Liver (tissue), 9 donors: ENCODE measurements around the gene PCDH1. TPM values are rescaled to one million over a fixed set of nuclear protein-coding genes. Genes with fewer than 3 reads are reported as not detected.

ENCODE experiments used
- DNase-seq: peaks from one replicate; pipeline ENCODE4 v3.0.0-alpha.2; 2017; ENCODE audit warnings: low spot score
- H3K27ac ChIP-seq, 2 donors: one replicate each; pipeline ENCODE4 v1.7.0; 2013; ENCODE audit warnings: inconsistent platforms in 2 of 2, low read length in 2 of 2, control low read depth in 1 of 2, low read depth in 1 of 2, mild to moderate bottlenecking in 1 of 2
- H3K27me3 ChIP-seq, 4 donors: one replicate each; pipeline versions ENCODE4 v1.6.1 to v1.7.0; 2013; ENCODE audit warnings: low read length in 3 of 4, inconsistent platforms in 1 of 4, mild to moderate bottlenecking in 1 of 4, moderate library complexity in 1 of 4; ENCODE audit not compliant: control insufficient read depth in 4 of 4, insufficient read depth in 4 of 4
- H3K36me3 ChIP-seq, 4 donors: one replicate each; pipeline versions ENCODE4 v1.6.1 to v1.7.0; 2013; ENCODE audit warnings: low read length in 3 of 4, mild to moderate bottlenecking in 3 of 4, low read depth in 1 of 4, moderate library complexity in 1 of 4; ENCODE audit not compliant: control insufficient read depth in 4 of 4, insufficient read depth in 3 of 4
- H3K4me1 ChIP-seq, 4 donors: one replicate each; pipeline versions ENCODE4 v1.6.1 to v1.7.0; 2013; ENCODE audit warnings: low read length in 3 of 4, mild to moderate bottlenecking in 3 of 4, moderate library complexity in 1 of 4; ENCODE audit not compliant: control insufficient read depth in 4 of 4, insufficient read depth in 4 of 4
- H3K4me3 ChIP-seq, 3 donors: one replicate each; pipeline versions ENCODE4 v1.6.1 to v1.7.0; 2013; ENCODE audit warnings: low read length in 3 of 3, control low read depth in 1 of 3, low read depth in 1 of 3, mild to moderate bottlenecking in 1 of 3
- H3K9ac ChIP-seq, 2 donors: one replicate each; pipeline ENCODE4 v1.7.0; 2013; ENCODE audit warnings: low read length in 2 of 2, mild to moderate bottlenecking in 2 of 2, moderate library complexity in 2 of 2, control low read depth in 1 of 2, low read depth in 1 of 2
- H3K9me3 ChIP-seq, 4 donors: one replicate each; pipeline versions ENCODE4 v1.6.1 to v1.7.0; 2013; ENCODE audit warnings: low read length in 3 of 4; ENCODE audit not compliant: control insufficient read depth in 4 of 4
- ATF3 ChIP-seq: IDR thresholded peaks from 2 replicates; pipeline ENCODE4 v1.6.1; 2016; ENCODE audit warnings: antibody characterized with exemption
- CTCF ChIP-seq: fragments of 150-350 bp; IDR thresholded peaks from 2 replicates; pipeline ENCODE4 v1.5.1; 2017; ENCODE audit warnings: improper control_type of control experiment, low read depth, low read length; ENCODE audit not compliant: missing input control
- EGR1 ChIP-seq, 2 donors: IDR thresholded peaks; 2 replicates each; pipeline ENCODE4 v1.6.1; 2016 to 2018; ENCODE audit warnings: antibody characterized with exemption in 2 of 2, low read depth in 2 of 2
- FOXA1 ChIP-seq: IDR thresholded peaks from 2 replicates; pipeline ENCODE4 v1.6.1; 2016; ENCODE audit warnings: antibody characterized with exemption
- FOXA2 ChIP-seq: IDR thresholded peaks from 2 replicates; pipeline ENCODE4 v1.6.1; 2016; ENCODE audit warnings: antibody characterized with exemption
- GABPA ChIP-seq, 2 donors: IDR thresholded peaks in 1 of 2; conservative IDR thresholded peaks in 1 of 2; 2 replicates each; pipeline ENCODE4 v1.6.1; 2016; ENCODE audit warnings: antibody characterized with exemption in 2 of 2, mild to moderate bottlenecking in 1 of 2, moderate library complexity in 1 of 2
- HNF4A ChIP-seq, 2 donors: conservative IDR thresholded peaks; 2 replicates each; pipeline ENCODE4 v1.6.1; 2016; ENCODE audit warnings: antibody characterized with exemption in 2 of 2, mild to moderate bottlenecking in 2 of 2
- HNF4G ChIP-seq: IDR thresholded peaks from 2 replicates; pipeline ENCODE4 v1.6.1; 2016; ENCODE audit warnings: antibody characterized with exemption
- JUND ChIP-seq, 2 donors: IDR thresholded peaks; 2 replicates each; pipeline ENCODE4 v1.6.1; 2016; ENCODE audit warnings: antibody characterized with exemption in 2 of 2
- NR2F2 ChIP-seq: IDR thresholded peaks from 2 replicates; pipeline ENCODE4 v1.6.1; 2016; ENCODE audit warnings: antibody characterized with exemption
- RAD21 ChIP-seq, 2 donors: IDR thresholded peaks; 2 replicates each; pipeline ENCODE4 v1.6.1; 2016; ENCODE audit warnings: antibody characterized with exemption in 2 of 2, mild to moderate bottlenecking in 2 of 2
- REST ChIP-seq: IDR thresholded peaks from 2 replicates; pipeline ENCODE4 v1.6.1; 2016; ENCODE audit warnings: antibody characterized with exemption, mild to moderate bottlenecking
- RXRA ChIP-seq, 2 donors: IDR thresholded peaks; 2 replicates each; pipeline ENCODE4 v1.6.1; 2017 to 2018; ENCODE audit warnings: antibody characterized with exemption in 2 of 2, mild to moderate bottlenecking in 1 of 2
- SP1 ChIP-seq: IDR thresholded peaks from 2 replicates; pipeline ENCODE4 v1.6.1; 2018; ENCODE audit warnings: antibody characterized with exemption, mild to moderate bottlenecking
- TAF1 ChIP-seq: conservative IDR thresholded peaks from 2 replicates; pipeline ENCODE4 v1.6.1; 2016; ENCODE audit warnings: antibody characterized with exemption, mild to moderate bottlenecking
- YY1 ChIP-seq: IDR thresholded peaks from 2 replicates; pipeline ENCODE4 v1.6.1; 2016; ENCODE audit warnings: antibody characterized with exemption, mild to moderate bottlenecking
- WGBS: extraction: QIAGEN DNeasy Blood & Tissue Kit; methylation state at CpG from one replicate; pipeline ENCODE4 v1.1.7; 2013; 5-methylcytosine and 5-hydroxymethylcytosine counted together
- polyA plus RNA-seq, 2 donors: library from polyadenylated mRNA; stranded (reverse) in 1 of 2; unstranded in 1 of 2; fragments of 200-250 nt in 1 of 2; fragments of >200 nt in 1 of 2; fragmentation: Nextera tagmentation in 1 of 2; extraction: Ambion mirVana in 1 of 2; gene quantifications; one replicate each; pipeline versions ENCODE4 v1.2.1 to v1.2.3, GENCODE V29; 2013 to 2015
- total RNA-seq, 2 donors: library from RNA; depleted of rRNA; stranded (reverse); fragments of >200 nt; gene quantifications; one replicate each; pipeline ENCODE4 v1.2.3, GENCODE V29; 2014
- TF ChIP-seq, protein P1 (sequence below): IDR thresholded peaks from 2 replicates; pipeline ENCODE4 v1.6.1; 2016; ENCODE audit warnings: antibody characterized with exemption
- donor health status: healthy.
- donor health status: healthy.
- donor health status: healthy.
- donor health status: healthy.
- donor health status: healthy.

PCDH1 gene
- total and polyA plus RNA-seq, 4 donors: 9.3 to 52.8 (median 15.0) TPM

DNA sequence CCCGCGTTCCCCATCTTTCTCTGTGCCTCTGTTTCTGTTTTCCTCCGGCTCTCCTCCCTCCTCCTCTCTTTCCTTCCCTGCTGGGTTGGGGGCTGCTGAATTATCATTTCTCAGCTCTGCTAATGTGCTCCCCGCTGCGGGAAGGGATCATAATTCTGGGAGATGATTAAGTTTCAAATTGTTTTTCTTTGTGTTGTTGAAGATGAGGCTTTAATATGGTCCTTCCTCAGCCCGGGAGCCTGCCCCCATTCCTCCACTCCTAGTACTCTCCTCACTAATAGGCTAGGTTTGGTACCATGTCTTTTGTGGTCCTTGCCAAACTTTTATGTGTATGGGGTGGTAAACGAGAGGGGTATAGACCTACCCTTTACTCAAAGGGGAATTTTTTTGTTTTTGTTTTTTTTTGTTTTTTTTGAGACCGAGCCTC lies 5.7 kb upstream of the PCDH1 start:
- Histone ChIP-seq H3K4me1 (peaks cover 4 to 6% (median 5%) of the 10 kb centered on the region in 4 donors), H3K9me3 (no peaks in the 10 kb centered on the region), H3K27ac (no peak overlapping the region), H3K4me3 (no peak overlapping the region), H3K27me3 (peaks cover 0 to 16% (median 10%) of the 10 kb centered on the region in 4 donors), H3K36me3 (no peaks in the 10 kb centered on the region), H3K9ac (no peak overlapping the region)
- no peak for DNase-seq
- WGBS: 44% methylated on average over 8 of the region's 8 CpGs
- no peak for TF ChIP-seq EGR1 (IDR thresholded peaks at IDR 0.05; ENCODE audit: low read depth in 2 of 2)
- no peak for TF ChIP-seq JUND (IDR thresholded peaks at IDR 0.05)
- no peak for TF ChIP-seq GABPA (IDR thresholded peaks at IDR 0.05 in 1 of 2, conservative IDR thresholded peaks at IDR 0.05 in 1 of 2)
- TF ChIP-seq ATF3: no peak
- TF ChIP-seq REST: no peak
- no peak for TF ChIP-seq RXRA (IDR thresholded peaks at IDR 0.05)
- no peak for TF ChIP-seq CTCF
- TF ChIP-seq FOXA1: no peak
- no peak for TF ChIP-seq SP1
- no peak for TF ChIP-seq TAF1

GRCh38 chr5:141883184-141883891 lies 5.1 kb upstream of the PCDH1 start:
- peak; percentile 50 for DNase-seq
- peaks cover 4 to 12% (median 9%) of the 10 kb centered on the region in 4 donors for H3K4me1 ChIP-seq
- H3K27me3 ChIP-seq: peaks cover 0 to 16% (median 10%) of the 10 kb centered on the region in 4 donors
- no peaks in the 10 kb centered on the region for H3K9me3 ChIP-seq
- no peak overlapping the region for H3K27ac ChIP-seq
- H3K9ac ChIP-seq: no peak overlapping the region
- WGBS: 7% methylated on average over 35 of the region's 35 CpGs
- H3K4me3 ChIP-seq: no peak overlapping the region
- no peaks in the 10 kb centered on the region for H3K36me3 ChIP-seq
- TF ChIP-seq FOXA2 (no peak), RXRA (IDR thresholded peaks at IDR 0.05) (no peak), FOXA1 (no peak), HNF4A (conservative IDR thresholded peaks at IDR 0.05) (no peak), JUND (IDR thresholded peaks at IDR 0.05) (no peak), SP1 (no peak), NR2F2 (no peak), CTCF (no peak), YY1 (no peak), EGR1 (IDR thresholded peaks at IDR 0.05; ENCODE audit: low read depth in 2 of 2) (no peak), ATF3 (no peak), RAD21 (IDR thresholded peaks at IDR 0.05) (peak in 1 of 2 donors; percentile 26), REST (peak; percentile 99), HNF4G (no peak)
- TF ChIP-seq, protein P1, sequence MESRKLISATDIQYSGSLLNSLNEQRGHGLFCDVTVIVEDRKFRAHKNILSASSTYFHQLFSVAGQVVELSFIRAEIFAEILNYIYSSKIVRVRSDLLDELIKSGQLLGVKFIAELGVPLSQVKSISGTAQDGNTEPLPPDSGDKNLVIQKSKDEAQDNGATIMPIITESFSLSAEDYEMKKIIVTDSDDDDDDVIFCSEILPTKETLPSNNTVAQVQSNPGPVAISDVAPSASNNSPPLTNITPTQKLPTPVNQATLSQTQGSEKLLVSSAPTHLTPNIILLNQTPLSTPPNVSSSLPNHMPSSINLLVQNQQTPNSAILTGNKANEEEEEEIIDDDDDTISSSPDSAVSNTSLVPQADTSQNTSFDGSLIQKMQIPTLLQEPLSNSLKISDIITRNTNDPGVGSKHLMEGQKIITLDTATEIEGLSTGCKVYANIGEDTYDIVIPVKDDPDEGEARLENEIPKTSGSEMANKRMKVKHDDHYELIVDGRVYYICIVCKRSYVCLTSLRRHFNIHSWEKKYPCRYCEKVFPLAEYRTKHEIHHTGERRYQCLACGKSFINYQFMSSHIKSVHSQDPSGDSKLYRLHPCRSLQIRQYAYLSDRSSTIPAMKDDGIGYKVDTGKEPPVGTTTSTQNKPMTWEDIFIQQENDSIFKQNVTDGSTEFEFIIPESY: no peak
